Testis (tissue), 3 donors: ENCODE data around the gene PRKCA. TPM values are rescaled to one million over a fixed set of nuclear protein-coding genes. Genes with fewer than 3 reads are reported as not detected.

ENCODE experiments used
- DNase-seq: peaks from one replicate; pipeline ENCODE4 v3.0.0-alpha.2; 2019
- H3K27ac ChIP-seq, 2 donors: fragments of 200-600 bp; sonication (generic); one replicate each; pipeline ENCODE4 v1.5.1; 2019
- H3K27me3 ChIP-seq: fragments of 200-600 bp; sonication (generic); one replicate; pipeline ENCODE4 v1.5.1; 2019
- H3K36me3 ChIP-seq: fragments of 200-600 bp; sonication (generic); one replicate; pipeline ENCODE4 v1.5.1; 2017; ENCODE audit warnings: low read depth; ENCODE audit errors: missing control alignments
- H3K4me1 ChIP-seq: fragments of 200-600 bp; sonication (generic); one replicate; pipeline ENCODE4 v1.5.1; 2019
- H3K4me3 ChIP-seq, 2 donors: fragments of 200-600 bp; sonication (generic); one replicate each; pipeline ENCODE4 v1.5.1; 2017 to 2019
- H3K9me3 ChIP-seq: fragments of 200-600 bp; sonication (generic); one replicate; pipeline ENCODE4 v1.5.1; 2017
- CTCF ChIP-seq, 3 experiments: fragments of 450-650 bp in 2 of 3; fragments of 200-600 bp in 1 of 3; sonication (generic) in 1 of 3; IDR thresholded peaks; one replicate each; pipeline ENCODE4 v1.5.1; 2016 to 2019; ENCODE audit warnings: antibody characterized with exemption in 3 of 3, mild to moderate bottlenecking in 2 of 3, moderate library complexity in 1 of 3
- POLR2A ChIP-seq: fragments of 450-650 bp; IDR thresholded peaks from one replicate; pipeline ENCODE4 v1.6.1; 2017; ENCODE audit warnings: antibody characterized with exemption, mild to moderate bottlenecking, moderate library complexity
- WGBS, 2 donors: methylation state at CpG; one replicate each; pipeline ENCODE4 v1.1.5; 2018; 5-methylcytosine and 5-hydroxymethylcytosine counted together
- intact Hi-C: fragments of 100-400 bp; cut with DNase I; formaldehyde crosslinking; loops from one replicate; pipeline ENCODE4 v1.15.1; 2023; ENCODE audit warnings: low total_unique reads
- polyA plus RNA-seq: library from polyadenylated mRNA; stranded (reverse); fragments of 350-450 nt; fragmentation: Illumina TruSeq; extraction: RNeasy Lipid Tissue Mini Kit (QIAGEN cat#74804); gene quantifications from one replicate; pipeline ENCODE4 v1.2.3, GENCODE V29; 2014; ENCODE audit warnings: low read depth, low replicate concordance; ENCODE audit not compliant: insufficient read depth
- total RNA-seq, 2 donors: library from RNA; depleted of rRNA; stranded (reverse); fragments of >200 nt; gene quantifications; one replicate each; pipeline ENCODE4 v1.2.3, GENCODE V29; 2016

Gene PRKCA
- total and polyA plus RNA-seq, 3 donors from 2014 or later = 6.8 to 22.9 (median 15.4) TPM

- intact Hi-C loops = no loop called here
- no peaks in the 10 kb centered on the region for H3K36me3 ChIP-seq
- no peak for DNase-seq
- no peak for TF ChIP-seq POLR2A
- no peak for TF ChIP-seq CTCF (IDR thresholded peaks at IDR 0.05)
- WGBS, 2 donors = 95 to 100% methylated on average over 2 of the region's 2 CpGs
- H3K9me3 ChIP-seq = no peaks in the 10 kb centered on the region
- no peak overlapping the region for H3K4me3 ChIP-seq
- no peak overlapping the region for H3K27ac ChIP-seq
- H3K27me3 ChIP-seq = no peaks in the 10 kb centered on the region
- H3K4me1 ChIP-seq = no peaks in the 10 kb centered on the region
These were observed 144.0 kb downstream of the PRKCA start for GRCh38 chr17:66446419-66446818.

GRCh38 chr17:66447159-66447558, 144.7 kb downstream of the PRKCA start:
- Histone ChIP-seq H3K27me3 (no peaks in the 10 kb centered on the region), H3K4me1 (no peaks in the 10 kb centered on the region), H3K36me3 (no peaks in the 10 kb centered on the region), H3K9me3 (no peaks in the 10 kb centered on the region), H3K27ac (no peak overlapping the region), H3K4me3 (no peak overlapping the region)
- intact Hi-C loops = no loop called here
- no peak for DNase-seq
- WGBS, 2 donors = 96 to 97% methylated on average over 8 of the region's 8 CpGs
- TF ChIP-seq CTCF (IDR thresholded peaks at IDR 0.05) = no peak
- TF ChIP-seq POLR2A = no peak

GRCh38 chr17:66448026-66448639, 145.7 kb downstream of the PRKCA start:
- Histone ChIP-seq H3K27me3 (no peaks in the 10 kb centered on the region), H3K4me3 (no peak overlapping the region), H3K36me3 (no peaks in the 10 kb centered on the region), H3K27ac (no peak overlapping the region), H3K9me3 (no peaks in the 10 kb centered on the region), H3K4me1 (no peaks in the 10 kb centered on the region)
- 87 to 88% methylated on average over 14 of the region's 14 CpGs for WGBS, 2 donors
- intact Hi-C loops = no loop called here
- TF ChIP-seq POLR2A (no peak), CTCF (IDR thresholded peaks at IDR 0.05) (no peak)
- no peak for DNase-seq

- no peaks in the 10 kb centered on the region for H3K9me3 ChIP-seq
- no peaks in the 10 kb centered on the region for H3K36me3 ChIP-seq
- TF ChIP-seq POLR2A (no peak), CTCF (IDR thresholded peaks at IDR 0.05) (no peak)
- 81 to 84% methylated on average over 8 of the region's 8 CpGs for WGBS, 2 donors
- H3K27ac ChIP-seq = no peak overlapping the region
- H3K27me3 ChIP-seq = no peaks in the 10 kb centered on the region
- DNase-seq = no peak
- no peaks in the 10 kb centered on the region for H3K4me1 ChIP-seq
- intact Hi-C loops = no loop called here
- no peak overlapping the region for H3K4me3 ChIP-seq
These were observed 147.1 kb downstream of the PRKCA start for GRCh38 chr17:66449418-66449977.
